Activated CD8-positive, alpha-beta memory T cell treated with anti-CD3 and anti-CD28 coated beads, Interleukin-2, amount 50 U/mL, for 1 hour (primary cell): ENCODE measurements around the gene PXN.
A peak's percentile ranks its signal among the peaks of the same experiment; 100 is the strongest.

ENCODE experiments used
- DNase-seq: peaks from one replicate; pipeline ENCODE4 v3.0.0-alpha.2; 2020; ENCODE audit errors: extremely low read depth

PXN gene

GRCh38 chr12:120265473-120266179 lies at the start of gene PXN:
TSS of gene PXN (minus strand) at chr12:120265730. CDS start at chr12:120265629, 101 bp downstream.
- peak; percentile 75 for DNase-seq

DNA sequence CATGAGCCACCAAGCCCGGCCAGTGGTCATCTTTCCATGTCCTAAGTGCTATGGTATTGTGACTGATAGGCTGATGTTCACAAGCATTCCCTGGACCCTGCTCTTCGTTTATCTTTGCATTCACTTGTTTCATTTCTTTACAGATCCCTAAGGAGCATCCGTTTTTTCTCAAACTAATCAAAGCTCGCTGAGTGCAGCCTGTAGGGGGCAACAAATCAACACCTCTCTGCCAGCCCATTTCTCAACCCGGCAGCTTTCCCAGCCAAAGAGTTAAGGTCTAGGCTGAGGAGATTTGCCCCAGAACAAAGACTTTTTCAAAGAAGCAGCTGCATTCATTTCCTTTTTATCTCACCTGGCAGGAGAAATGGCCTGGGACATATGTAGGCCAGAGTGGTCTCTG lies 48.7 kb upstream of the PXN start:
- no peak for DNase-seq

- peak; percentile 71 for DNase-seq
Measured at GRCh38 chr12:120301962-120302815, 36.7 kb upstream of the PXN start, which contains the start of gene SIRT4. TSS of gene SIRT4 (plus strand) at chr12:120302321. CDS start at chr12:120303562, 1,241 bp downstream.

- DNase-seq, result peak; percentile 73
Measured at GRCh38 chr12:120292661-120293531, 27.4 kb upstream of the PXN start, which contains the start of gene RNU4-1. TSS of gene RNU4-1 (minus strand) at chr12:120293237.

DNA sequence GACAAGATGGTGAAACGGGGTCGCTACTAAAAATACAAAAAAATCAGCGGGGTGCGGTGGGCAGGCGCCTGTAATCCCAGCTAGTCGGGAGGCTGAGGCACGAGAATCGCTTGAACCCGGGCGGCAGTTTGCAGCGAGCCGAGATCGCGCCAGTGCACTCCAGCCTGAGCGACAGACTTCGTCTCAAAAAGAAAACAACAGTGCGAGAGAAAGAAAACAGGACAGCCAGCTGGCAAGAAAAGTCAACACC lies 26.8 kb upstream of the PXN start:
- DNase-seq, result no peak

DNA sequence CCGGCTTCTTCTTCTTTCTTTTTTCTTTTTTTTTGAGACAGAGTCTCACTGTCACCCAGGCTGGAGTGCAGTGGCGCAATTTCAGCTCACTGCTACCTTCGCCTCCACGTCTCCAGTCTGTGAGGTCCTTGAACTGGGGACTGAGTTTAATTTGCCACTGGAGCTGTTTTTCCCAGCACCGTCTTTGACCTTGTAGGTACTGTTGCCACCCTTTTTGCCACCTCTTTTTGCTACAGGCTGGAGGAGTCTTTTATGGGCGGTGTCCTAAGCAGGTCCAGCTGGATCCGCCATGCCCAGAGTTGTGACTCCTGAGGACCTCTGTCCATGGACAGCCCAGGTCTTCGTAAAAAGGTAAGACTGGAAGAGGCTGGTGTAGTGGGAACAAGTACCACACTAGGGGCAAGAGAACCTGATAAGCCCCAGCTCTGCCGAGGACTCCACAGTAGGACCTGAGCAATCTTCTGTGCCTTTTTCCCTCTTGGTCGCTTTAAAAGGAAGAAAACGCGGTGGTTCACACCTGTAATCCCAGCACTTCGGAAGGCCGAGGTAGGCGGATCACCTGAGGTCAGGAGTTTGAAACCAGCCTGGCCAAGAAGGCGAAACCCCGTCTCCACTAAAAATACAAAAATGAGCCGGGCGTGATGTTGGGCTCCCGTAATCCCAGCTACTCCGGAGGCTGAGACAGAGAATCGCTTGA lies 25.2 kb upstream of the PXN start:
- DNase-seq, result no peak

DNA sequence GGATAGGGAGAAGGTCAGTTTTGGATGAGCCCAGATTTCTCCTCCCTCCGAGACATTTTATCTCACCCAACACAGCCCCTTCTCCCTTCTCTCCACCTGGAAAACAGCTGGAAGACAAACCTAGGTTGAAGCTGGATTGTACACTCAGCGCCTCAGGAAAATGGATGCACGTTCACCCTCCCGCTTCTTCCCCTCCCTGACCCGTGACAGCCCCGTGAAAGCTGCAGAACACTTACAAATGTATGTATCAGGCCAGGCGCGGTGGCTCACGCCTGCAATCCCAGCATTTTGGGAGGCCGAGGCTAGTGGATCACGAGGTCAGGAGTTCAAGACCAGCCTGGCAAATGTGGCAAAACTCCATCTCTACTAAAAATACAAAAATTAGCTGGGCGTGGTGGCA lies 22.0 kb upstream of the PXN start:
- DNase-seq, result no peak

- DNase-seq, result no peak
Measured at GRCh38 chr12:120286768-120287490, 21.4 kb upstream of the PXN start.

DNA sequence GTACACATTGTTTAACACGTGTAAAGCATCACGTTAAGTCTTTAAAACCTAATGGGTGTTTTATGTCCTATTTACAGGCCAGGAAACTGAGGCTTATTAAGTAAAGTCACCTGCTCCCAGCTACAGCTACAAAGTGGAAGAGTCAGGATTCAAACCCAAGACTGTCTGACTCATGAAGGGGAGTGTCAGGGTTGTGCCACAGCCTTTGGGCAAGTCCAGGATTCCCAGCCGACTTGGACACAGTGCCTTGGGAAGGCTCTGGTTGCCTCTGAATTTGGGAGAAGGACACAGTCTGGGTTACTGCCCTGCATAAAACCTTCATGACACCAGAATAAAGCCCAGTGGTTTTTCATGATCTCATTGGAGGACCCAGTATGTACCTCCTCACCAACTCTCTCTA lies 18.9 kb upstream of the PXN start:
- DNase-seq, result no peak

DNA sequence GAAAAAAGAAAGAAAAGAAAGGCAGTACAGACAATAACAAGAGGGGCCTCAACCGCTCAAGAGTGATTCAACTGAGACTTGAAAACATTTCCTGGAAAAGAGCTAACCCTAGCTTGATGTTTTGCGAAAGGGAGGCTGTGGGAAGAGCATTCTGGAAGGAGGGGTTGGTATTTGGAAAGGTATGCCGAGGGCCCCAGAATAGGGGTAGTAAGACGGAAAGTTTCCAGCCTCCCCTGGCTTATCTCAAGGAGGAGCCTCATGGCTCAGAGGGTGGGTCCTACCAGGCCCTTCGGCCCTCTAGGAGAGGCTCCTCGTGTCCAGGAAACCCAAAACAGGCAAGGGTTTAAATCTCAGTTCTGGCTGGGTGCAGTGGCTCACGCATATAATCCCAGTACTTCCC lies 17.8 kb upstream of the PXN start:
- DNase-seq, result no peak

- DNase-seq, result no peak
Measured at GRCh38 chr12:120278137-120279069, 12.9 kb upstream of the PXN start.

- DNase-seq, result no peak
Measured at GRCh38 chr12:120276734-120277133, 11.2 kb upstream of the PXN start.

- no peak for DNase-seq
Measured at GRCh38 chr12:120267736-120268135, 2.2 kb upstream of the PXN start.

- no peak for DNase-seq
Measured at GRCh38 chr12:120266180-120266870, 795 bp upstream of the PXN start.

DNA sequence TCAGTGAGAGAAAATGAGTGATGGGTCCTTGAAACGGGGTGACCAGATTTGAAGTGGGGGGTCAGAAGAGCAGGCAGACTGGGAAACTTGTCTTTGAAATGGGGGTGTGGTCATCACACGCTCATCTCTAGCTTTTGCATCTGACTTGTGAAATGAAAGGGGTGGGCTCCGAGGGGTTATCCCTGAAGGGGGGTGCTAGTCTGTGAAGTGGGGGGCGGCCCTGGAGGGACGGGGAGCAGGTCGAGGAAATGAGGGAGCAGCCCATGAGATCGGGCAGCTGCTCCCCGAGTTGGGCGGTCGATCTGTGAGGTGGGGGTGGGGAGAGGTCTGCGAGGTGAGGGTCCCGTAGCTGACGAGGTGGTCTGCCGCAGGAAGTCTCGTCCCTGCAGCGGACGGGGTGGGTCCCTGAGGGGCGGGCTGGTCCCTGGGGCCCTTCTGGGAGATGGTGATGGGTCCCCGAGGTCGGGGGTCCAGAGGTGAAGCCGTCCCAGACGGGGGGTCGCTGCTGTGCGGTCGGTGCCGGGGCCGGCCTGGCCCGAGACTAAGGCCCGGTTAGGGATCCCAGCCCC lies 542 bp downstream of the PXN start:
- no peak for DNase-seq

DNA sequence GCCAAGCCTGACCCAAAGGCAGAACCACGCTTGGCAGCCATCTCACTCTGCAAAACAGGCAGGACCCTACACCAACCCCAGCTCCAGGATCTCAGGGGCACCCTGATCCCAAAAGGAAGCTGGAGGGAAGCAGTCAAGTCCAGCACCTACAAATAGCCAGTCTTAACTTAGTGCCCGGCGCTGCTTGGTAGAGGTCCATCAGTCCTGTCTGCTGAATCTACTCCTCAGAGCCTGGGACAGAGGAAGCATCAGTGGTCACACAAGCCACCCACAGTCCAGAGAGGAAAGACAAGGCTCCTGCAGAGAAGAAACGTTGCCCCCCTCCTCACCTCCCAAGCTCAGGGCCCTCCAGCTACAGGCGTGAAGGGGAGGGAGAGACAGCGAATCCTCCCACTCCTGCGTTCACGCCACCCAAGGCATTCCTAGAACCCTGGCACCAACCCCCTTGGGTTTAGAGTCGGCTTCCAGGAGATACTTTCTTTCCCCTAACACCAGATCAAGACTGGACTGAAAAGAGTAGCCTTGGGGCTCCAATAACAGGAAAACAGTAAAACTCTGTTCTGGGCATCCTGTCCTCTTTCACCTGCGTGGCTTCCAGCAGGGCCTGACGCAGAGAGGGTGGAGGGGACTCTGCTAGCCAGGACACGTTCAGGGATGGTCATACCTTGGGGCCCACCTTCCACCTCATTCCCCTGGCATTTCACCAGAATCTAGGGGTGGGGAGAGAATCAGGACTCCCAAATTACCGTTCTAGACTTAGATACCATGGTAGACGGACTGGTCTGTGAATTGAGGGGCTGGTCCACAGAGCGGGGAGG lies 1.2 kb downstream of the PXN start:
- DNase-seq, result no peak

- no peak for DNase-seq
Measured at GRCh38 chr12:120263748-120264085, 1.8 kb downstream of the PXN start.
